Measurements from ENCODE around the gene PCSK2.

DNA sequence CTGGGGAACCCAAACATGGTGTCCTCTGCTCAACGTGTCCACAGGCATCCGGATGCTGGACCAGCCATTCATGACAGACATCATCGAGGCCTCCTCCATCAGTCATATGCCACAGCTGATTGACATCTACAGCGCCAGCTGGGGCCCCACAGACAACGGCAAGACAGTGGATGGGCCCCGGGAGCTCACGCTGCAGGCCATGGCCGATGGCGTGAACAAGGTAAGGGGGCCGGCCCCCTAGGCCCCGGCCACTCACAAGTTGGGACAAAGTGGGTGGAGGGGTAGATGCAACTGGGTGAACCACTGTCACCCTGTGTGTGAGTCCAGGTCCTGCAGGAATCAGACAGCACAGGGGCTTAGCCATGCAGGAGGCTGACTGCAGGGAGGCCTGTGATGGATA, 209.8 kb downstream of the PCSK2 start:
- TF ChIP-seq, protein P1, sequence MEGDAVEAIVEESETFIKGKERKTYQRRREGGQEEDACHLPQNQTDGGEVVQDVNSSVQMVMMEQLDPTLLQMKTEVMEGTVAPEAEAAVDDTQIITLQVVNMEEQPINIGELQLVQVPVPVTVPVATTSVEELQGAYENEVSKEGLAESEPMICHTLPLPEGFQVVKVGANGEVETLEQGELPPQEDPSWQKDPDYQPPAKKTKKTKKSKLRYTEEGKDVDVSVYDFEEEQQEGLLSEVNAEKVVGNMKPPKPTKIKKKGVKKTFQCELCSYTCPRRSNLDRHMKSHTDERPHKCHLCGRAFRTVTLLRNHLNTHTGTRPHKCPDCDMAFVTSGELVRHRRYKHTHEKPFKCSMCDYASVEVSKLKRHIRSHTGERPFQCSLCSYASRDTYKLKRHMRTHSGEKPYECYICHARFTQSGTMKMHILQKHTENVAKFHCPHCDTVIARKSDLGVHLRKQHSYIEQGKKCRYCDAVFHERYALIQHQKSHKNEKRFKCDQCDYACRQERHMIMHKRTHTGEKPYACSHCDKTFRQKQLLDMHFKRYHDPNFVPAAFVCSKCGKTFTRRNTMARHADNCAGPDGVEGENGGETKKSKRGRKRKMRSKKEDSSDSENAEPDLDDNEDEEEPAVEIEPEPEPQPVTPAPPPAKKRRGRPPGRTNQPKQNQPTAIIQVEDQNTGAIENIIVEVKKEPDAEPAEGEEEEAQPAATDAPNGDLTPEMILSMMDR (conservative IDR thresholded peaks at IDR 0.05; ENCODE audit: low read length) = no peak
- no peak for TF ChIP-seq EZH2phosphoT487 (IDR thresholded peaks at IDR 0.05; ENCODE audit: borderline replicate concordance, low read depth, low read length)
